ENCODE results near the gene POC1A. TPM values are rescaled to one million over a fixed set of nuclear protein-coding genes. Genes with fewer than 3 reads are reported as not detected.

Gene POC1A
- total and polyA plus RNA-seq, 10 of the 15 experiments (the other 5 are each of a cell fraction or from before 2014, with no cell fraction given), result 8.5 to 49.8 (median 23.5) TPM

- BruUV-seq (replicated peaks), result no TSS peak
Observed at GRCh38 chr3:52087731-52088130, 66.5 kb downstream of the POC1A start.

More at GRCh38 chr3:52087731-52088130, 66.5 kb downstream of the POC1A start:
- SMC1A ChIA-PET (ENCODE audit: uncharacterized antibody, unreplicated experiment), result interaction anchor here (0.7 to 1.5 kb wide), 5 partner anchors 25 to 83 kb away, joined by 3 to 6 read pairs (median 3); no protein-coding TSS in a partner anchor
- no peak for DNase-seq (ENCODE audit: low read depth, low spot score)
- RAD21 ChIA-PET (ENCODE audit: unreplicated experiment), result interaction anchor here (0.9 to 3.1 kb wide), 2 partner anchors 34 to 57 kb away, joined by 4 to 18 read pairs; no protein-coding TSS in a partner anchor
- no peaks in the 10 kb centered on the region for H3K9me3 ChIP-seq (replicated peaks; ENCODE audit: control insufficient read depth, insufficient read depth, low read length)
- no peak overlapping the region for H3K4me2 ChIP-seq (ENCODE audit: control insufficient read depth, insufficient read depth)
- no peak overlapping the region for H2AFZ ChIP-seq (ENCODE audit: control insufficient read depth, low read depth, low read length)
- in situ Hi-C loops (cut with MboI), result no loop called here
- no peak overlapping the region for H3K27ac ChIP-seq (ENCODE audit: control insufficient read depth, insufficient read depth)
- no peak overlapping the region for H3K9ac ChIP-seq (ENCODE audit: control insufficient read depth, insufficient read depth, low read length)
- WGBS (ENCODE audit: insufficient coverage, insufficient replicate concordance, low lambda C conversion rate, missing lambda C conversion rate), result 97% methylated on average over 3 of the region's 3 CpGs
- H3K4me3 ChIP-seq, result no peak overlapping the region
- no peaks in the 10 kb centered on the region for H4K20me1 ChIP-seq (ENCODE audit: control insufficient read depth, insufficient read depth)
- FAIRE-seq, result no peak
- H3K27me3 ChIP-seq (replicated peaks in 1 of 2; ENCODE audit: control insufficient read depth in 2 of 2, insufficient read depth in 2 of 2, low read length in 1 of 2), result no peaks in the 10 kb centered on the region
- intact Hi-C loops (cut with micrococcal nuclease; ENCODE audit: unreplicated experiment), result no loop called here
- H3K36me3 ChIP-seq (ENCODE audit: control insufficient read depth in 2 of 2, insufficient read depth in 2 of 2, low read length in 1 of 2), result peaks cover 0 to 3% of the 10 kb centered on the region in 2 experiments; a peak in 2 of 4 replicates
- H3K79me2 ChIP-seq (ENCODE audit: control insufficient read depth, insufficient read depth, low read length), result no peaks in the 10 kb centered on the region
- ATAC-seq, result no peak
- TF ChIP-seq IKZF1 (conservative IDR thresholded peaks at IDR 0.05), result no peak
- no peak for TF ChIP-seq YBX1 (IDR thresholded peaks at IDR 0.05)
- no peak for TF ChIP-seq MLLT1 (IDR thresholded peaks at IDR 0.05)
- TF ChIP-seq, protein P1, sequence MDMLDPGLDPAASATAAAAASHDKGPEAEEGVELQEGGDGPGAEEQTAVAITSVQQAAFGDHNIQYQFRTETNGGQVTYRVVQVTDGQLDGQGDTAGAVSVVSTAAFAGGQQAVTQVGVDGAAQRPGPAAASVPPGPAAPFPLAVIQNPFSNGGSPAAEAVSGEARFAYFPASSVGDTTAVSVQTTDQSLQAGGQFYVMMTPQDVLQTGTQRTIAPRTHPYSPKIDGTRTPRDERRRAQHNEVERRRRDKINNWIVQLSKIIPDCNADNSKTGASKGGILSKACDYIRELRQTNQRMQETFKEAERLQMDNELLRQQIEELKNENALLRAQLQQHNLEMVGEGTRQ (IDR thresholded peaks at IDR 0.05; ENCODE audit: borderline replicate concordance, low read depth, low read length), result no peak
- TF ChIP-seq RUNX3 (IDR thresholded peaks at IDR 0.05; ENCODE audit: low read length), result no peak
- TF ChIP-seq TCF12 (IDR thresholded peaks at IDR 0.05; ENCODE audit: low read depth, low read length), result no peak
- TF ChIP-seq MEF2A (IDR thresholded peaks at IDR 0.05; ENCODE audit: insufficient read depth, low read depth, low read length), result no peak
- no peak for TF ChIP-seq CREB1 (IDR thresholded peaks at IDR 0.05; ENCODE audit: low read depth)
- no peak for TF ChIP-seq NR2C2 (IDR thresholded peaks at IDR 0.05; ENCODE audit: borderline replicate concordance, control insufficient read depth, insufficient read length, low read depth)
- TF ChIP-seq, protein P2, sequence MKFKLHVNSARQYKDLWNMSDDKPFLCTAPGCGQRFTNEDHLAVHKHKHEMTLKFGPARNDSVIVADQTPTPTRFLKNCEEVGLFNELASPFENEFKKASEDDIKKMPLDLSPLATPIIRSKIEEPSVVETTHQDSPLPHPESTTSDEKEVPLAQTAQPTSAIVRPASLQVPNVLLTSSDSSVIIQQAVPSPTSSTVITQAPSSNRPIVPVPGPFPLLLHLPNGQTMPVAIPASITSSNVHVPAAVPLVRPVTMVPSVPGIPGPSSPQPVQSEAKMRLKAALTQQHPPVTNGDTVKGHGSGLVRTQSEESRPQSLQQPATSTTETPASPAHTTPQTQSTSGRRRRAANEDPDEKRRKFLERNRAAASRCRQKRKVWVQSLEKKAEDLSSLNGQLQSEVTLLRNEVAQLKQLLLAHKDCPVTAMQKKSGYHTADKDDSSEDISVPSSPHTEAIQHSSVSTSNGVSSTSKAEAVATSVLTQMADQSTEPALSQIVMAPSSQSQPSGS (IDR thresholded peaks at IDR 0.05; ENCODE audit: low read length), result no peak
- no peak for TF ChIP-seq E4F1 (IDR thresholded peaks at IDR 0.05; ENCODE audit: borderline replicate concordance, partially characterized antibody)
- peaks cover 25% of the 10 kb centered on the region for H3K4me1 ChIP-seq (ENCODE audit: control insufficient read depth, insufficient read depth, low read length)
- POLR2A ChIA-PET, result interaction anchor here (0.6 to 1.6 kb wide), 3 partner anchors 31 to 81 kb away, joined by 3 to 6 read pairs (median 4); no protein-coding TSS in a partner anchor
- CTCF ChIA-PET, result interaction anchor here (1.3 to 2.9 kb wide), 4 partner anchors 9 to 84 kb away, joined by 3 to 10 read pairs (median 4); no protein-coding TSS in a partner anchor

Measured in GM12878 (cell line).